H9 (cell line): ENCODE results near the gene TRH. TPM values are rescaled to one million over a fixed set of nuclear protein-coding genes. Genes with fewer than 3 reads are reported as not detected.
"Not testable (repeated sequence)": the region's sequence is repeated elsewhere in the genome, so short reads cannot be mapped to it uniquely, and the experiment has no call there.

Experiments
- DNase-seq: peaks from one replicate; pipeline ENCODE4 v3.0.0-alpha.2; 2017
- H2AFZ ChIP-seq: one replicate; pipeline ENCODE4 v1.6.1; 2013; ENCODE audit warnings: mild to moderate bottlenecking, low read length, control low read depth, moderate library complexity
- H2AK5ac ChIP-seq: 2 replicates; pipeline ENCODE4 v1.6.1; 2013; ENCODE audit warnings: low read length, control low read depth, mixed read lengths; ENCODE audit not compliant: insufficient read length
- H2BK120ac ChIP-seq: one replicate; pipeline ENCODE4 v1.6.1; 2013; ENCODE audit warnings: low read depth, mild to moderate bottlenecking, low read length, control low read depth, inconsistent platforms; ENCODE audit not compliant: poor library complexity, severe bottlenecking
- H2BK12ac ChIP-seq: 2 replicates; pipeline ENCODE4 v1.6.1; 2013; ENCODE audit warnings: low read length, control low read depth, mixed read lengths, low read depth; ENCODE audit not compliant: insufficient read length
- H2BK15ac ChIP-seq: 2 replicates; pipeline ENCODE4 v1.6.1; 2013; ENCODE audit warnings: low read depth, low read length, control low read depth
- H2BK20ac ChIP-seq: one replicate; pipeline ENCODE4 v1.6.1; 2013; ENCODE audit warnings: low read depth, mild to moderate bottlenecking, low read length, control low read depth, inconsistent platforms; ENCODE audit not compliant: poor library complexity, severe bottlenecking
- H2BK5ac ChIP-seq: 2 replicates; pipeline ENCODE4 v1.6.1; 2013; ENCODE audit warnings: low read length, control low read depth, mixed read lengths; ENCODE audit not compliant: insufficient read length
- H3K14ac ChIP-seq: 2 replicates; pipeline ENCODE4 v1.6.1; 2013; ENCODE audit warnings: low read length, control low read depth; ENCODE audit not compliant: insufficient read depth
- H3K18ac ChIP-seq: 2 replicates; pipeline ENCODE4 v1.6.1; 2013; ENCODE audit warnings: low read depth, mild to moderate bottlenecking, mixed read lengths, low read length, control low read depth; ENCODE audit not compliant: insufficient read length
- H3K23ac ChIP-seq: 2 replicates; pipeline ENCODE4 v1.6.1; 2013; ENCODE audit warnings: low read length, control low read depth, mixed read lengths, low read depth; ENCODE audit not compliant: insufficient read length
- H3K23me2 ChIP-seq: 2 replicates; pipeline ENCODE4 v1.6.1; 2013; ENCODE audit warnings: low read depth, mild to moderate bottlenecking, mixed read lengths, low read length, control low read depth; ENCODE audit not compliant: insufficient read length, poor library complexity, severe bottlenecking
- H3K27ac ChIP-seq: 2 replicates; pipeline ENCODE4 v1.5.1; 2013; ENCODE audit warnings: low read length, control low read depth, mixed read lengths, low read depth; ENCODE audit not compliant: insufficient read length
- H3K27me3 ChIP-seq: 2 replicates; pipeline ENCODE4 v1.6.1; 2013; ENCODE audit warnings: low read length, control low read depth, inconsistent platforms; ENCODE audit not compliant: insufficient read depth
- H3K4ac ChIP-seq: 2 replicates; pipeline ENCODE4 v1.6.1; 2013; ENCODE audit warnings: low read depth, mild to moderate bottlenecking, control low read depth, inconsistent platforms, low read length, moderate library complexity
- H3K4me1 ChIP-seq: 2 replicates; pipeline ENCODE4 v1.6.1; 2013; ENCODE audit warnings: low read length, control low read depth, inconsistent platforms; ENCODE audit not compliant: insufficient read depth
- H3K4me2 ChIP-seq: 2 replicates; pipeline ENCODE4 v1.6.1; 2013; ENCODE audit warnings: low read length, control low read depth, mixed read lengths; ENCODE audit not compliant: insufficient read length, insufficient read depth
- H3K56ac ChIP-seq: 2 replicates; pipeline ENCODE4 v1.6.1; 2013; ENCODE audit warnings: low read depth, mild to moderate bottlenecking, mixed read lengths, low read length, control low read depth; ENCODE audit not compliant: insufficient read length
- H3K79me1 ChIP-seq: 2 replicates; pipeline ENCODE4 v1.6.1; 2013; ENCODE audit warnings: low read depth, mild to moderate bottlenecking, moderate library complexity, low read length, control low read depth, inconsistent platforms; ENCODE audit not compliant: insufficient read depth, poor library complexity, severe bottlenecking
- H3K79me2 ChIP-seq: 2 replicates; pipeline ENCODE4 v1.6.1; 2013; ENCODE audit warnings: low read length, control low read depth, inconsistent platforms; ENCODE audit not compliant: insufficient read depth
- H3K9ac ChIP-seq: 2 replicates; pipeline ENCODE4 v1.6.1; 2013; ENCODE audit warnings: low read length, control low read depth, mixed read lengths; ENCODE audit not compliant: insufficient read length; ENCODE audit errors: extremely low read depth
- H3K9me3 ChIP-seq: one replicate; pipeline ENCODE4 v1.6.1; 2013; ENCODE audit warnings: low read depth, low read length, inconsistent platforms; ENCODE audit not compliant: control insufficient read depth
- H3T11ph ChIP-seq: one replicate; pipeline ENCODE4 v1.6.1; 2013; ENCODE audit warnings: mild to moderate bottlenecking, low read length, control low read depth, inconsistent platforms
- H4K20me1 ChIP-seq: one replicate; pipeline ENCODE4 v1.6.1; 2013; ENCODE audit not compliant: control insufficient read depth, insufficient read length, insufficient read depth
- H4K5ac ChIP-seq: 2 replicates; pipeline ENCODE4 v1.6.1; 2013; ENCODE audit warnings: low read depth, mild to moderate bottlenecking, mixed read lengths, low read length, control low read depth; ENCODE audit not compliant: insufficient read length
- H4K8ac ChIP-seq: replicated peaks from 2 replicates; pipeline ENCODE4 v1.6.1; 2013; ENCODE audit warnings: low read length, control low read depth, mixed read lengths, low read depth; ENCODE audit not compliant: insufficient read length
- H4K91ac ChIP-seq: 2 replicates; pipeline ENCODE4 v1.6.1; 2013; ENCODE audit warnings: low read depth, mild to moderate bottlenecking, moderate library complexity, mixed read lengths, low read length, control low read depth; ENCODE audit not compliant: insufficient read length
- H3K27ac Mint-ChIP-seq, 3 experiments: 2 replicates in 2 of 3; 3 replicates in 1 of 3; pipeline ENCODE4 v1.8.0; 2020 to 2021; ENCODE audit warnings: mixed read lengths in 3 of 3, mild to moderate bottlenecking in 1 of 3, moderate library complexity in 1 of 3
- H3K27me3 Mint-ChIP-seq: 2 replicates; pipeline ENCODE4 v1.8.0; 2021; ENCODE audit warnings: low read depth, mild to moderate bottlenecking, moderate library complexity, mixed read lengths
- H3K36me3 Mint-ChIP-seq, 3 experiments: 2 replicates in 2 of 3; 3 replicates in 1 of 3; pipeline ENCODE4 v1.8.0; 2020 to 2021; ENCODE audit warnings: low read depth in 3 of 3, mixed read lengths in 3 of 3; ENCODE audit not compliant: insufficient read depth in 1 of 3
- H3K4me1 Mint-ChIP-seq, 2 experiments: 2 replicates each; pipeline ENCODE4 v1.8.0; 2020; ENCODE audit warnings: mixed read lengths in 2 of 2
- H3K4me3 Mint-ChIP-seq, 2 experiments: 2 replicates in 1 of 2; 3 replicates in 1 of 2; pipeline ENCODE4 v1.8.0; 2020 to 2021; ENCODE audit warnings: mild to moderate bottlenecking in 2 of 2, mixed read lengths in 2 of 2, moderate library complexity in 1 of 2
- H3K9me3 Mint-ChIP-seq, 2 experiments: 2 replicates in 1 of 2; 3 replicates in 1 of 2; pipeline ENCODE4 v1.8.0; 2020; ENCODE audit warnings: mild to moderate bottlenecking in 2 of 2, mixed read lengths in 2 of 2, moderate library complexity in 1 of 2
- WGBS: extraction: QIAGEN DNeasy Blood & Tissue Kit; methylation state at CpG from one replicate; pipeline ENCODE4 v1.1.7; 2013; ENCODE audit warnings: missing lambda C conversion rate, low lambda C conversion rate, mixed read lengths; ENCODE audit not compliant: insufficient read length; ENCODE audit errors: extremely low coverage; 5-methylcytosine and 5-hydroxymethylcytosine counted together
- total RNA-seq: library from RNA; stranded (reverse); gene quantifications from 2 replicates; pipeline ENCODE4 v1.2.1, GENCODE V29; 2021

The TRH gene
- total RNA-seq, 1 experiment from 2014 or later: not detected

DNA sequence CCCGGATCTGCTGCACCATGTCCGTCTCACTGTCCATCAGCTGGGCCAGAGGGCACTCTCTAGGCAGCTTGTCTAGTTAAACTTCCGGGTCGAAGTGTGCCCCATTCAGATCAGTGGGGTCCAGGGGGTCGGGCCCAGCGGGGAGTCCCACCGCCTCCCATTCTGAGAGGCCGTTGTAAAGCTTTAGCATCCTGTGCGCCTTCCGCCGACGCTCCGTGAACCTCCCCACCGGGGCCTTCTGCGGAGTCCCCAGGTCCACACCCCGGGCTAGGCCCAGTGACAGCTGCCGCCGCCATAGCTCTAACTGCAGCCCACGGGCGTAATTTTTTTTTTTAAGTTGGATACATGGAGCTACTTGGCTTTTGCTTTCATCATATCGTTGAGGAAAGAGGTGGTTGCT, 38.7 kb downstream of the TRH start:
- not testable (repeated sequence) for H3K23me2 ChIP-seq, H3K4me3 Mint-ChIP-seq, H3K9me3 Mint-ChIP-seq, H4K91ac ChIP-seq, H4K20me1 ChIP-seq, H3K4me1 Mint-ChIP-seq, H2BK12ac ChIP-seq, H3K79me2 ChIP-seq, H4K5ac ChIP-seq, H3K27ac ChIP-seq, H4K8ac ChIP-seq, H3K4ac ChIP-seq, H3K4me1 ChIP-seq, H3K79me1 ChIP-seq, H2BK120ac ChIP-seq, DNase-seq, H2BK15ac ChIP-seq, H2AK5ac ChIP-seq, H3K27ac Mint-ChIP-seq, H3K23ac ChIP-seq, H3K18ac ChIP-seq, H3T11ph ChIP-seq, H3K9ac ChIP-seq, H3K4me2 ChIP-seq, H3K27me3 ChIP-seq, H3K9me3 ChIP-seq, H3K56ac ChIP-seq, H2BK5ac ChIP-seq, H2AFZ ChIP-seq, H3K14ac ChIP-seq, H3K36me3 Mint-ChIP-seq, H2BK20ac ChIP-seq
- no CpG with 5 or more reads among the region's 21 CpGs for WGBS
- peaks cover 18% of the 10 kb centered on the region for H3K27me3 Mint-ChIP-seq
